ENCODE results near the gene PCED1A.

Gene PCED1A

DNA sequence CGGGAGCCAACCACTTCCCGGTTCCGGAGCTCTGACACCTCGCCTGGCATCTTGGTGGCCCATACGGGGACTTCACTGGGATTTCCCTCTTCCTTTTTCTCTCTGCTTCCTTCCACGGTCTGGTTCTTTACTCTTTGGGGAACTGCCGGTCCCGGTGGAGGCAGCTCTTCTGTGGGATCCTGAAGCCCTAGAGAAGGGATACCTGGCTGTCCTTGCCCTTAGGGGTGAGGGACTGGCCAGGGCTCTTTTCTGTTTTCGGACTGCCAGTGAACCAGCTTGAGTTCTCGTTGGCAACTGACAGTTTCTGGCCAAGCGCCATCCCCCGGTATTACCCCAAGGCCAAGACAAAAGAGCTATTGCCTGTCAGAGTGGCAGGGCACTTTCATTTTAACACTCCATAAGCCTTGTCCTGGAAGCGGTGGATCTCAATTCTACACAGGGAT lies 39.1 kb downstream of the PCED1A start:
- no peak for DNase-seq

DNA sequence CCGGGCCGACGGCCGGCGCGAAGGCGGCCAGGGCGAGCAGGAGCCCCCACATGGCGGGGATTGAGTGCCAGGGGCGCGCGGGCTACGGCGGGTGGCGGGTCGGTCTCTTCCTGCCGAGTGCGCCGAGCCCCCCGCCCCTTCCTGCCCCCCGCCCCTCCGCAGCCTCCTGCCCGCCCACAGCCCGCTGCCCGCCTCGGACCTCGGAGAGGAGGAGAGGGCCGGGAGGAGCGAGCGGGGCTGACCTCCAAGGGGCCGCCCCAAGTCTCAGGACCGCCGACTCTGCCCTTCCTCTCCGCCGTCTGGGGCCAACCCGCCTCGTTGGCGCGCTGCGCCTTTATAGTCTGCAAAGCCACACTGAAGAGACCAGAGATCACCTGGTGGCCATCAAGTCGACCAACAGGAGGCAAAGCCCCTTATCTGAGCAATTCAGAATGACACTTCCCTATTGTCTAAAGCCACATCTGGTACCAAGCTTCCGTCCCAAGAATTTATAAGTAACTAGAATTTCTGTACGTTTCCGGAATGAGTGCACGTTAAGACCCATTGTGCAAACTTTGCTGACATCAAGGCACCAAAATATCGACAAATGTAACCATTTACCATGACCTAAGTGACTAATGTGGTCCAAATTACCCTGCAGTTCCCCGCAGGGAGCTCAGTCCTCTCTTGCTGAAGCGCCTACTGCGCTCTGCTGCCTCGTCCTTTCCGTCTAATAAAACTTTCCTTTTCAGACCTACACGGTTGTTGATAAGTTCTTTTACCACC lies 39.8 kb downstream of the PCED1A start, which contains the start of gene CPXM1:
CPXM1 (minus strand) TSS at position 107 of the 765 bp plus-strand sequence; CDS start at position 52, 55 bp downstream.
- DNase-seq: no peak

DNA sequence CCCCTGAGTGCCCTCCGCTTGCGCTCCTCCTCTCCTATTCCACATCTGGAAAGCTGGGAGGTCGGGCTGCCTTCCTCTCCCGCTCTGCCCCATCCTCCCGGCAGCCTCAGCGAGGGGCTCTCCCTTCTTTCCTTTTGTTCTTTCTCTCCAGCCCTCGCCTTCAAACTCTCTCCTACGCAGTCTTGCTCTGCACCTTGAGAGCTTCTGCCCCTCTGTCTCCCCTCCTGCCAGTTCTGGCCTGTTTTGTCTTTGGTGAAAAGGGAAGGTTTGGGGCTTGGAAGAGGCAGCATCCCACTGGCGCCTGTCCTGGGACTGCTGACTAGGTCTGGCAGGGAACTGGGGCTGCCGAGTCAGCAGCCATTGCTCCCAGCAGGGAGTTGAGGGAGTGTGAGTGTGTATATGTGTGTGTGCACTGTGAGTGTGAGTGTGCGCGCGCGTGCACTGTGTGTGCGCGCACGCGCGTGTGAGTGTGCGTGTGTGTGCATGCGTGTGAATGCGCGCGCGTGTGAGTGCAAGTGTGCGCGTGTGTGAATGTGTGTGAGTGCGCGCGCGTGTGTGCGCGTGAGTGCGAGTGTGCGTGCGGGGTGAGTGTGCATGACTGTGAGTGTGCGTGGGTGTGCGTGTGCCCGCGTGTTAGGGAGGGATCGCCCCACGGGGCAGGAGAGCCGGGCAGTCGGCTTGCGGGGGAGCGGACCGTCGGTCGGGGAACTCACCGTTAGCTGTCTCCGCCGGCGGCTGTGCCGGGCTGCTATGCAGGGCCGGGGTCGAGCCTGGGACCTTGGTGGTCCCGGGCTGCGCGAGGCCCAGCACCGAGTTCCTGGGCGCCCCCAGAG lies 40.6 kb downstream of the PCED1A start:
- no peak for DNase-seq

DNA sequence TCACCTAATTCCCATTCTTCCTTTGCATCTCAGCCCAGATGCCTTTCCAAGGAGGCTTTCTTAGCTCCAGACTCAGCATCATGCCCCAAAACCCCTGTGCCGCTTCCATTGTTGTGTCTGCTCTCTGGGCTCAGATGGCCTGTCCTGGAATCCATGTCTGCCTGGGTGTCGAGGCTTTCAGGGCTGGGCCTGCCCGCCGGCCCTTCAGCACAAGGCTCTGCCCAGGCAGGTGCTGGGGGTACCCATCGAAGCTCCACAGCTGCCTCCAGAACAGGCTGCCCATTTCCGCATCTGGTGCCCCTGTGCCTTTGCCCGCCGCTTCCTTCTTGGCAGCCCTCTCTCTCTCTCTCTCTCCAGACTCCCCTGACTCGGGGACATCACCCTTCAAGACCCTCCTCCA lies 41.2 kb downstream of the PCED1A start:
- no peak for DNase-seq

DNA sequence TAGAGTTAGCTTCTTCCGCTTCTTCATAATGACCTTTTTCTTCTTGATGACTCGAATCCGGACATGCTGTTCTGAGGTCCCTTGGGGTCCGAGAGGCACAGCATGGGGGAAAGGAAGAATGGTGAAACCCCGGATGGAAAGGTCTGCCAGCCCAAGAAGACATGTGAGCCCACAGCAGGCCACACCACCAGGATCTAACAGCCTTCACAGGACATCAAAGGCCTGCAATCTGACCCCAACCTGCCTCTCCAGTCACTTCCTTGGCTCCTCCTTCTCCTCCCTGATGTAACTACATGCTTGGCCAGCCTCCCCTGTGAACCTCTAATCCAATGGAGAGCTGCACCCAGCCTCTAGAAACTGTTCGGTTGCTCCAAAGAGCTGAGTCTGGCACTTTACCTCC lies 41.6 kb downstream of the PCED1A start:
- DNase-seq: no peak

DNA sequence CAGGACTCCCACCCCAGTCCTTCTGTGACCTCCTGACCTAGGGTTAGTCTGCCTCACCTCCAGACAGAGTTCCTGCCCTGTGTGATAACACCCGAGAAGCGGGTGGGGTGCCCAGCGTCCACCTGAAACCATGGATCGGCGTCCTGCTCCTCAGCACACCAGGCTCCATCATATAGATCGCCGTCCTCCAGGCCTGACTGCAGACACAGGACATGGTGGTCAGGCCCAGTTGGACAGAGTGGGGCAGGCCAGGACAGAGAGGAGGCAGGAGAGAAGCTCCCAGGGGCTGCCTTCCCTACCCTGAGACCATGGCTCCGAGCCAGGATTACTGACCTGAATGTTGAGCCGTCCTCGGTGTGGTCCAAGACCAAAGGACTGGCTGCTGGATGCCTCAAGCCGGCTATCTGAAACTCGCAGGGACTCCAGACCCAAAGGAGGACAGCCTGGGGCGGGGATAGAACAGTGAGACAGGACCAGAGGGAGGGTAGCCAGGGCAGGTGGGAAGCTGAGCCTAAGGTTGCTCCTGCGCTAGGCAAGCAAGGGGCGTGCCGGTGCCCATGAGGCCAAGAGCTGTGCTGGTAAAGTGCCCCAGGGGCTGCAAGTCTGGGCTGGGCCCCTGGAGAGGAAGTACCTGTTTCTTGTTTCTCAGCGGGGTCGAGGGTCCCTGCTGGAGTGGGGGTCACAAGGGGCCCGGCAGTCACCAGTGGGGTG lies 42.2 kb downstream of the PCED1A start:
- no peak for DNase-seq

DNA sequence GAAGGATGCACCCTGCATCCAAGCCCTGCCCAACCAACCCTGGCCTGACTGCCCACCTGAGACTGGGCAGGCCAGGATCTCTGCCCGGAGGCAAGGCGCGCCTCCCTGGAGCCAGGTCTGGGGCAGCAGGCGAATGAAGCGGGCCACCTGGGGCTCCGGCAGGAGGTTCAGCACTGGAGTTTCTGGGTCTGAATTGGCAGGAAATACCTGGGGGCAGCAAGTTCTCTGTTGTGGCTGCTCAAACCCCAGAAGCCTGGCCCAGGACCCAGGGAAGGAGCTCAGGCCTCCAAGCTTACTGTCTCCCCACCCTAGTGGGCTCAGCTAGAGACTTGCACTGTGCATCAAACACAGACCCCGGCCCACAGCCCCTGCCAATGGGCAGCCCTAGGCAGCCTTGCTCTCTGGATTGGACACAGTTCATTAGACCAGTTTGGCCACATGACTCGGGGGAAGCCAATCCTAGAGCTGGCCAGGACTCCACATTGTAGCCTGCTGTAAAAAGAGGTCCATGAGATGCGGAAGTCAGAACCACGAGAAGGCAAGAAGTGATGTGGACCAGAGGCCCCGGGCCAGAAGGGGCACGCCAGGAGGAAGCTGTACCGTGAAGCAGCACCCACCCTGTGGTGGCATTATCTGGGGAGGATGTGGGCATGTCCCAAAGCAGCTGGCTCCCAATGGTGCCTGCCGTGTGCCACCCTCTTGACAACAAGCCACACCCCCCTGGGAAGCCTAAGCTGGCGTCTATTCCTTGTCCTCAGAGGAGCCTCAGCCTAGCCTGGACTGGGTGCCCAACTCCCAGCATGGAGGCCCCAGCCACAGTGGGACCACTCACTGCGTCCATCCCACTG lies 43.1 kb downstream of the PCED1A start:
- no peak for DNase-seq

DNA sequence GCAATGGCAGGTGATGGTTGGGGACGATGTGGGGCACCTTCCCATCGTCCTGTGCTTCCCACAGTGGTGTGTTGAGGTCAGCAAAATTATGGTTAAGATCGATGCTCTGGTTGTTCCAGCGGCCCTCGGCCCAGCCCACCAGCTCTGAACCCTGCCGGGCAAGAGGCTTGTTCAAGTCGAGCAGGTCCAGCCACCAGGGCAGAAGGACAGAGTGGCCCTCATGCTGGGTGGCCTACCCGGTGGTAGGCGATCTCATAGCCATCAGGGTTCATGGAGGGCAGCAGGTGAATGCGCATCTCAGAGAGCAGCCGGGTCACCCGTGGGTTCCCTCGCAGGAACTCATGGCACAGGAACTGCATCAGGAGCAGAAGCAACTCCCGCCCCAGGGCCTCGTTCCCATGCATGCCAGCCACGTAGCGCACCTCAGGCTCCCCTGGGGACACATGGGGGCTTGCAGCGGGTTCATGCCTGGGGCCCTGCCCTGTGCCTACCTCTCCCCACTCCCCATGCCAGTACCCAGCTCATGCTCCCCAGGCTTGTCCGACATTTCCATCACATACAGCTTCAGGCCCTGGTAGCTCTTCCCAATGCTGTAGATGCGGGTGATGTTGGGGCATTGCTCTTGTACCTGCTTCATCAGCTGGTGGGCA lies 44.3 kb downstream of the PCED1A start:
- DNase-seq: no peak

DNA sequence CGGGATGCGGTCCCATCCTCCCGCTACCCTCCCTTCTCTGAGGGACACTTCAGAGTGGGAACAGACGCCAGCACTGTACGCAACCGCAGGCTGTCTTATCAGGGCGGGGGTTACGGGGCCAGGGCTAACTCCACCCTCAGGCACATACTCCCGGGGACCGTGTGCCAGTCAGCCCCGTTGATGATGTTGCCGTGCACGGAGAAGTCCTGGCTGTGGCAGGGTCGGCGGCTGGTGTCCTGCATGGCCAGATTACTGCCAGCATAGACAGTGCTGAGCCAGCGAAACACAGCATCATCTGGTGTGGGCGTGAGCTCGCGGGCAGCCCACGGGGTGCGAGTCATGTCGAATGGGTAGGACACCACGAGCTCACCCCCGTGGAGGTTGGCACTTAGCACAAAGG lies 45.0 kb downstream of the PCED1A start:
- DNase-seq: no peak

DNA sequence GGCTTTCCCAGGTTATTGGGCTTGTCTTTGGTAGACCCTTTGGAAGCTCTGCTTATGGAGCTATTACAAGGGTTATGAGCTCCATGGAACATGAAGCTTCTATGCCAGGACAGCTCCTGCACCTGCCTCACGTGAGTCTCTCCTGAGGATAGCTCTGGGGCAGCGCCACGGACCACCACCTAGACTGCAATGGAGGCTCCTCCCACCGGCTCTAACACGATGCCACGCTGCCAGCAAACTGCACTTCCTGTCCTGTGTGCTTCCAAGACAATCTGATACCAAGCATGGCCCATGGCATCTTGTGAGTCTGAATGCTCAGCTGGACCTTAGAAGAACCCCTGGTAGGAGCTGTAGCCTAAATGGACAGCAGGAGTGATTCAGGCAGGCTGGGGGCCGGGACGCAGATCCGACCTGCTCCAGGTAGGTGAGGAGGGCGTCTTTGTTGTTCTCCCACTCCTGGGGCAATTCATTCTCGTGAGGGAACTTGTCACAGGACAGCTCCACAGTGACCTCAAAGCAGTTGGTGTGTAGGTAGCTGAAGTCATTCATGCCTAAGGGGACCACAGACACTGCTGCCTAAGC lies 45.5 kb downstream of the PCED1A start:
- DNase-seq: no peak

DNA sequence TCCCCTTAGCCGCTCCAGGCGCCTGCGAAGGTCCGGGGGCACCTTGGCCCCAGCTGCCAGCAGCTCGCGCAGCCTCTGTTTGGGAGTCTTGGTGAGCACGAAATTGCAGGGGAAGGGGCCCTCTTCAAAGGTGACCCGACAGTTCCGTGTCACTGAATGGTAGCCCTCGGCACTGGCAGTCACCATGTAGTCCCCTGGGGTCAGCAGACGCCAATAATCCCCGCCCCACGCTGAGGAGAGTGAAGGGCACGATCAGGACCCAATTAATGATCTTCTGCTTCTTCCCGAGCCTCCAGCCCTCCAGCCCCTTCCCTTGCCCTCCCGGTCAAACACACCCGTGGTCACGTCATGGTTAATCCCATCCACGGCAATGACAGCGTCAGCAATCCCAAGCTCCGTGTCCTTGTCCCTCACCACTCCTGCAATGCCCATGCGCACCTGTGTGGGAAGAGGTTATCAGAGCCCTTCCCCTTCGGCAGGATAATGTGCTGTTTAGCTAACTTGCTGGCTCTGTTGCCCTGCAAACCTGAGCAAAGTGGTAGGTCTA lies 46.2 kb downstream of the PCED1A start:
- no peak for DNase-seq

DNA sequence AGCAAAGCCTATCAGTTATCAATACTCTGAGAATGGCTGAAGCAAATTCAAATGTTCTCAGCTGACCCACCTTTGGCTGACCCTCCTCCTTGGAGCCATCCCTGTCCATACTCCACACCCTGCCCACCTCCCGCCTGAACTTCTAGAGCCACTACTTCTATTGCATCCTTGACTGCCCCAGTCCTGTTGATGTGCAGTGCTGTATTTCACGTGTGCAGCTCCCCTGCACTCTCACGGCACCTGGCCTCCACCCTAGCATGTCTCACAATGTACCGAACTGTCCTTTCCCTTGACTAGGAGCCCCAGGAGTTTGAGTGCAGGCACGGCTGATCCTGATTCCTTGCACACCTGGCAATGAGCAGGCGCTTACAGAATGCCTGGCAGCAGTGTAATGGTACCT lies 47.0 kb downstream of the PCED1A start:
- no peak for DNase-seq
